Pancreas (tissue), 10 donors: ENCODE data around the gene SRBD1. TPM values are rescaled to one million over a fixed set of nuclear protein-coding genes. Genes with fewer than 3 reads are reported as not detected.

Experiments used
- ATAC-seq, 4 donors: fragments of 200-7000 bp; cut with Tn5 transposase; one replicate each; pipeline versions ENCODE4 v1.8.0 to v1.9.1; 2020; ENCODE audit warnings: mild to moderate bottlenecking in 4 of 4, moderate library complexity in 4 of 4
- DNase-seq, 6 donors: peaks; one replicate each; pipeline ENCODE4 v3.0.0-alpha.2; 2020
- FAIRE-seq: peaks from 2 replicates; lab custom pipeline; 2012; peaks lifted over from hg19 to GRCh38; lab: Jason Lieb, UNC
- H3K27ac ChIP-seq, 4 donors: fragments of 200-600 bp; sonication (generic); 1 replicate in 3 of 4; 2 replicates in 1 of 4; pipeline versions ENCODE4 v1.5.0 to v1.8.0; 2020
- H3K27me3 ChIP-seq, 4 donors: fragments of 200-600 bp; one replicate each; pipeline ENCODE4 v1.8.0; 2021
- H3K36me3 ChIP-seq, 3 donors: fragments of 200-600 bp; sonication (generic) in 1 of 3; one replicate each; pipeline versions ENCODE4 v1.5.0 to v1.8.0; 2020 to 2021
- H3K4me1 ChIP-seq, 3 donors: fragments of 200-600 bp; one replicate each; pipeline ENCODE4 v1.8.0; 2021
- H3K4me3 ChIP-seq, 4 donors: fragments of 200-600 bp; sonication (generic) in 2 of 4; one replicate each; pipeline versions ENCODE4 v1.5.0 to v1.8.0; 2020 to 2021
- H3K9me3 ChIP-seq, 4 donors: fragments of 200-600 bp; one replicate each; pipeline ENCODE4 v1.8.0; 2021
- WGBS, 2 donors: extraction: QIAGEN DNeasy Blood & Tissue Kit; methylation state at CpG; one replicate each; pipeline ENCODE4 v1.1.7; 2013; 5-methylcytosine and 5-hydroxymethylcytosine counted together
- intact Hi-C, 3 donors: fragments of 100-400 bp; cut with DNase I; formaldehyde crosslinking; loops; one replicate each; pipeline versions ENCODE4 v1.11.1 to v1.14.2; 2022
- polyA plus RNA-seq, 2 donors: library from polyadenylated mRNA; stranded (reverse); fragments of 200-250 nt; gene quantifications; one replicate each; pipeline ENCODE4 v1.2.3, GENCODE V29; 2013
- total RNA-seq, 6 donors: library from RNA; stranded (reverse); fragmentation: NEBNext Ultra II Directional in 4 of 6; extraction: Animal tissue kit (Norgen Biotek cat#: 25700) in 4 of 6; gene quantifications; one replicate each; pipeline versions ENCODE4 v1.2.1 to v1.2.4, GENCODE V29; 2021 to 2023
- TF ChIP-seq, protein P1 (sequence below), 4 donors: fragments of 200-600 bp; sonication (generic) in 3 of 4; IDR thresholded peaks; one replicate each; pipeline versions ENCODE4 v1.5.0 to v1.8.0; 2021; ENCODE audit warnings: antibody characterized with exemption in 4 of 4
- donor health status: healthy with polysubstance abuse.
- donor health status: DM: no; HTN: no; CAD: no; lungs with moderate emphysema.
- donor health status: DM: no; HTN: no; CAD: no.
- donor health status: control.
- donor health status: control.
- donor health status: Bipolar disorder and iron deficiency.
- donor health status: DM: yes; HTN: yes; CAD: no.
- donor health status: DM: no; HTN: no; CAD: no.
- donor health status: DM: no; HTN: no; CAD: no.
- donor health status: DM: yes; HTN: yes; CAD: no.

The SRBD1 gene
- total and polyA plus RNA-seq, 8 donors = 3.2 to 15.4 (median 11.6) TPM

DNA sequence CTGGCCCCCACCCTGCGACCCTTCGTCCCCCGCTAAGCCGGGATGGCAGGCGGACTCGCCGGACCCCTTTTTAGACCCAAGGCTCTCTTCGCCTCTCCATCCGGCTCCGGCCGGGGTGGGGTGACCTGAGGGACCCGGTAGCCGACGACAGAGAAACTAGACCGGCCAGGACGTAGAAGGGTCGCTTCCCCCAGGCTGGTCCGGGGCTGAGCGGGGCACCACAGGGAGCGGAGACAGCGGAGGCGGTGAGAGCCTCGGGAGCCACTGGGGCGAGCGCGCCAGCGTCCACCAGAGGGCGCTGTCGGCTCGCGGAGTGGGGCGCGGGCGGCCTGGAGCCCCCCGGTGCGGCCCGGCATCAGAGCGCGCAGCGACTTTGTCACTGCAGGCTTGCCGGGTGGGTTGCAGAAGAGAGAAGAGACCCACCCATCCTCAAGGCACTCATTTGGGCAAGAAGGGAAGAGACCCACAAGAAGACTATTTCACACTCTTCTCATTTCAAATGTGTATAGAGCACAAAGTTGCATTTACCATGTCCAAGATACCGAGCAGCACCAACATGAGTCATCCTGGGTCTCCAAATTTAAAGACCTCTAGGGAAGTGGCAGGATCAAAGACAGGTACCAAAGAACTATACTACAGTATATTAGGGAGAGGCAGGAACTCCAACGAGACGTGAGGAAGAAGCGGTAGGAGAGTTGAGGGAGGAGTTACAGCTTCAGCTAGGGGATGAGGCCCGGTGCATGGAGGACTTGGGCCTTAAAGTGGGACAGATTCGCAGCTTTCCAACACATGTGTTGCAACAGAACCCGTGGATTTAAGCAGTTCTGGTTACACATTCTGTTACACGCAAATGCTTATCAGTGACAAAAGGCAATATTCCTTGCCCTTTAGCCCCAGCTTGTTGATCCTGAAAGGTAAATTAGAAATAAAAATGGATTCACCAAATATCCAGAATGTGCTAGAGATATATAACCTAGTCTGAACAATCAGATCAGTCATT lies 32.8 kb upstream of the SRBD1 start:
- intact Hi-C loops = loop anchor here in 2 of 3 donors (5.0 to 10.0 kb wide), 2 partner anchors 131 to 293 kb away; no protein-coding TSS in a partner anchor

DNA sequence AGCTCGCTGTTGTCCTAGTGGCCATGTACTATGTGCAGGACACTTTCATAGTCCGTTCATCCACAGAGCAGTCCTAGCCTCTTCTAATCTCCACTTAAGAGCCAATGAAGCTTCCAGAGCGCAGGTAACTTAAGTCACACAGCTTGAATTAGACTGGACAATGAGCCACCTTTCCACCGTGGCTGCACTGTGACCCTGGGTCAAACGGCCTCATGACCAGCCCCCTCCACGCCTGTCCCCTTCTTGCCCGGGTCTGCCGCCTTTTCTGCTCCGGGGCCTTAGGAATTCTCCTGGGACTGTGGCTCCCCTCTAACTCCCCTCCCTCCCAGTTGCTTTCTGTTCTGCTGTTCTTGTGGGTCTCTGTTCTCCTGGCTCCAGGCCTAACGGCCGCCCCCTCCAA lies 32.0 kb upstream of the SRBD1 start:
- Histone ChIP-seq H3K4me1 (peaks cover 0 to under 1% (median 0%) of the 10 kb centered on the region in 3 donors), H3K27me3 (no peaks in the 10 kb centered on the region), H3K4me3 (peak overlapping the region; percentile 10 to 68 (median 28)), H3K9me3 (no peaks in the 10 kb centered on the region), H3K27ac (no peak overlapping the region), H3K36me3 (no peaks in the 10 kb centered on the region)
- ATAC-seq (peak; percentile 28 to 47 (median 33)), FAIRE-seq (no peak), DNase-seq (peak in 1 of 6 donors; percentile 60)
- intact Hi-C loops = loop anchor here in 2 of 3 donors (5.0 to 10.0 kb wide), 2 partner anchors 132 to 294 kb away; no protein-coding TSS in a partner anchor
- TF ChIP-seq, protein P1, sequence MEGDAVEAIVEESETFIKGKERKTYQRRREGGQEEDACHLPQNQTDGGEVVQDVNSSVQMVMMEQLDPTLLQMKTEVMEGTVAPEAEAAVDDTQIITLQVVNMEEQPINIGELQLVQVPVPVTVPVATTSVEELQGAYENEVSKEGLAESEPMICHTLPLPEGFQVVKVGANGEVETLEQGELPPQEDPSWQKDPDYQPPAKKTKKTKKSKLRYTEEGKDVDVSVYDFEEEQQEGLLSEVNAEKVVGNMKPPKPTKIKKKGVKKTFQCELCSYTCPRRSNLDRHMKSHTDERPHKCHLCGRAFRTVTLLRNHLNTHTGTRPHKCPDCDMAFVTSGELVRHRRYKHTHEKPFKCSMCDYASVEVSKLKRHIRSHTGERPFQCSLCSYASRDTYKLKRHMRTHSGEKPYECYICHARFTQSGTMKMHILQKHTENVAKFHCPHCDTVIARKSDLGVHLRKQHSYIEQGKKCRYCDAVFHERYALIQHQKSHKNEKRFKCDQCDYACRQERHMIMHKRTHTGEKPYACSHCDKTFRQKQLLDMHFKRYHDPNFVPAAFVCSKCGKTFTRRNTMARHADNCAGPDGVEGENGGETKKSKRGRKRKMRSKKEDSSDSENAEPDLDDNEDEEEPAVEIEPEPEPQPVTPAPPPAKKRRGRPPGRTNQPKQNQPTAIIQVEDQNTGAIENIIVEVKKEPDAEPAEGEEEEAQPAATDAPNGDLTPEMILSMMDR (IDR thresholded peaks at IDR 0.05) = no peak
- 17 to 18% methylated on average over 11 of the region's 11 CpGs for WGBS, 2 donors

More for the DNA sequence above, 32.8 kb upstream of the SRBD1 start:
- H3K4me3 ChIP-seq = peak overlapping the region; percentile 10 to 68 (median 28)
- WGBS, 2 donors = 12% methylated on average over 49 of the region's 49 CpGs
- FAIRE-seq (no peak), DNase-seq (peak; percentile 46 to 95 (median 78)), ATAC-seq (peak; percentile 98 to 99 (median 99))
- TF ChIP-seq, protein P1 (IDR thresholded peaks at IDR 0.05) = peak; percentile 94 to 99 (median 96)
- H3K9me3 ChIP-seq = no peaks in the 10 kb centered on the region
- no peaks in the 10 kb centered on the region for H3K27me3 ChIP-seq
- peaks cover 0 to 3% (median 0%) of the 10 kb centered on the region in 3 donors for H3K4me1 ChIP-seq
- no peaks in the 10 kb centered on the region for H3K36me3 ChIP-seq
- H3K27ac ChIP-seq = no peak overlapping the region

DNA sequence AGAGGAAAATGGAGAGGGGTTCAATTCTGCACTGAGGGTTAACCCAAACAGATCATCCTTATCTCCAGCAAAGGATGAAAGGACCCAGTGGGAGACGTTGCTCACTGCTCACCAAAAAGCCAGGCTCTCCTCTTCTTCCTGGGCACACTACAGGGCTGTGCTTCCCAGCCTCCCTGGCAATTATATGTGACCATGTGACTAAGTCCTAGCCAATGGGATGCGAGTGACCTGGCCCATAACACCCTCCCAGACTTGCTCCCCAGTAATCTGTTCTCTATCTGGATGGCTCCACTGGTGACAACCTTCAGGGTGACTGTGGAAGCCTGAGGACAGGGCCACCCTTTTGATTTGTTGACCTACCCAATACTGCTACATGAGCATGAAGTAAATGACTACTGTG lies 29.5 kb upstream of the SRBD1 start:
- ATAC-seq (no peak), FAIRE-seq (no peak), DNase-seq (no peak)
- no peak overlapping the region for H3K4me3 ChIP-seq
- TF ChIP-seq, protein P1 (IDR thresholded peaks at IDR 0.05) = no peak
- no peaks in the 10 kb centered on the region for H3K9me3 ChIP-seq
- H3K27ac ChIP-seq = no peak overlapping the region
- no peaks in the 10 kb centered on the region for H3K4me1 ChIP-seq
- no peaks in the 10 kb centered on the region for H3K27me3 ChIP-seq
- H3K36me3 ChIP-seq = no peaks in the 10 kb centered on the region
- 72 to 88% methylated on average over 2 of the region's 2 CpGs for WGBS, 2 donors
- intact Hi-C loops = loop anchor here in 2 of 3 donors (5.0 to 10.0 kb wide), 2 partner anchors 134 to 297 kb away; no protein-coding TSS in a partner anchor

DNA sequence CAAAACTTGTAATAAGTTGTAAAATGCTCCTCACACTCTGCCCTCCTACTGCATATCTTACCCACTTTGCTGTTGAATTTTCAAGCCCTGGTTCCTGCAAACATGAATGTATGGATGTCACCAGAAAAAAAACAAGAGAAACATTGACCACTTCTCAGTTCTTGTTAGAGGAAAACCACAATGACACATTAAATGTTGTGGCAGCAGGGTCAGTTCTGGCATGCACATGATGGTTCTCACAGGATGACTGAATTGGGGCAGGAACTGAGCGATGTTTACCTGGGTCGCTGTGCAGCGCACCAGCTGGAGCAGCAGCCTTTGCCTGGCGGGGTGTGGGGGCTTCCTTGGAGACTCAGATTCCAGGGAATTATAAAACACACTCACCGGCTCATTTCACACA lies 26.4 kb upstream of the SRBD1 start:
- TF ChIP-seq, protein P1 (IDR thresholded peaks at IDR 0.05) = no peak
- ATAC-seq (peak; percentile 30 to 64 (median 46)), FAIRE-seq (no peak), DNase-seq (peak in 2 of 6 donors; percentile 18 to 33)
- Histone ChIP-seq H3K27me3 (no peaks in the 10 kb centered on the region), H3K27ac (no peak overlapping the region), H3K4me3 (no peak overlapping the region), H3K9me3 (no peaks in the 10 kb centered on the region), H3K4me1 (no peaks in the 10 kb centered on the region), H3K36me3 (no peaks in the 10 kb centered on the region)
- WGBS, 2 donors = 45 to 52% methylated on average over 5 of the region's 5 CpGs
- intact Hi-C loops = loop anchor here in 1 of 3 donors (10.0 kb wide), 1 partner anchor 297 kb away; no protein-coding TSS in a partner anchor
